Suprapubic skin (tissue), 3 donors: Measurements from ENCODE around the gene DNAJC4.

Source experiments
- EP300 ChIP-seq: sonication (generic); formaldehyde crosslinking; IDR thresholded peaks from one replicate; pipeline ENCODE4 v1.6.1; 2017; ENCODE audit warnings: antibody characterized with exemption
- POLR2A ChIP-seq, 2 donors: fragments of 450-650 bp; IDR thresholded peaks; one replicate each; pipeline ENCODE4 v1.6.1; 2017; ENCODE audit warnings: antibody characterized with exemption in 2 of 2, mild to moderate bottlenecking in 2 of 2, moderate library complexity in 2 of 2
- TF ChIP-seq, protein P1 (sequence below), 2 donors: fragments of 200-600 bp in 1 of 2; fragments of 450-650 bp in 1 of 2; sonication (generic) in 1 of 2; IDR thresholded peaks; one replicate each; pipeline ENCODE4 v1.5.1; 2016 to 2019; ENCODE audit warnings: antibody characterized with exemption in 2 of 2, mild to moderate bottlenecking in 1 of 2, moderate library complexity in 1 of 2

DNA sequence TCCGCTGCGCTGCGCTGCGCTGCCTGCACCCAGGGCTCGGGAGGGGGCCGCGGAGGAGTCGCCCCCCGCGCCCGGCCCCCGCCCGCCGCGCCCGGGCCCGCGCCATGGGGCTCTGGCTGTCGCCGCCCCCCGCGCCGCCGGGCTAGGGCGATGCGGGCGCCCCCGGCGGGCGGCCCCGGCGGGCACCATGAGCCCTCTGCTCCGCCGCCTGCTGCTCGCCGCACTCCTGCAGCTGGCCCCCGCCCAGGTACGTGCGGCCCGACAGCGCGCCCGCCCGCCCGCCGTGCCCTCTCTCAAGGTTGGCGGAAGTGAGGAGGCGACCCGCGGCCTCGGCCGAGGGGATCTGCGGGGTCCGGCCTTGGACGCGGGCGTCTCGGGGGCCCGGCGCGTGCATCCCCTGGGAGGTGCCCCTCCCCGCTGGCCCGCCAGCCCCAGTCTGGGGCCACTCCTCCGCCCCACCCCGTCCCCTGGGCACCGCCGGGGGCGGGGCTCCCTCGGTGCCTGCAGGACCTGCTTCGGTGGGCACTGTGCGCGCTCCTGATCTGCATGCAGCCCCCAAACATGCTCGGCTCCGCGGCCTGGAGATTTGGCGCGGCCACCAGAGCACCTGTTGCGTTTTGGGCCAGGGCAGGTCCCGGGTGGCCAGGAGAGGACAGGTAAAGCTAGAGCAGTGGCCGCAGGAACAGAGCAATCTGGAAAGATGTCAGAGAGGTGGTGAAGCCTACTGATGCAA lies 4.5 kb downstream of the DNAJC4 start:
- TF ChIP-seq POLR2A (IDR thresholded peaks at IDR 0.05), result no peak
- TF ChIP-seq, protein P1, sequence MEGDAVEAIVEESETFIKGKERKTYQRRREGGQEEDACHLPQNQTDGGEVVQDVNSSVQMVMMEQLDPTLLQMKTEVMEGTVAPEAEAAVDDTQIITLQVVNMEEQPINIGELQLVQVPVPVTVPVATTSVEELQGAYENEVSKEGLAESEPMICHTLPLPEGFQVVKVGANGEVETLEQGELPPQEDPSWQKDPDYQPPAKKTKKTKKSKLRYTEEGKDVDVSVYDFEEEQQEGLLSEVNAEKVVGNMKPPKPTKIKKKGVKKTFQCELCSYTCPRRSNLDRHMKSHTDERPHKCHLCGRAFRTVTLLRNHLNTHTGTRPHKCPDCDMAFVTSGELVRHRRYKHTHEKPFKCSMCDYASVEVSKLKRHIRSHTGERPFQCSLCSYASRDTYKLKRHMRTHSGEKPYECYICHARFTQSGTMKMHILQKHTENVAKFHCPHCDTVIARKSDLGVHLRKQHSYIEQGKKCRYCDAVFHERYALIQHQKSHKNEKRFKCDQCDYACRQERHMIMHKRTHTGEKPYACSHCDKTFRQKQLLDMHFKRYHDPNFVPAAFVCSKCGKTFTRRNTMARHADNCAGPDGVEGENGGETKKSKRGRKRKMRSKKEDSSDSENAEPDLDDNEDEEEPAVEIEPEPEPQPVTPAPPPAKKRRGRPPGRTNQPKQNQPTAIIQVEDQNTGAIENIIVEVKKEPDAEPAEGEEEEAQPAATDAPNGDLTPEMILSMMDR (IDR thresholded peaks at IDR 0.05), result no peak
- no peak for TF ChIP-seq EP300
